Stimulated activated effector memory CD8-positive, alpha-beta T cell treated with anti-CD3 and anti-CD28 coated beads, Interleukin-12 subunit alpha, Interleukin-12 subunit beta, amount 100 ng/mL, for 72 hours (primary cell): ENCODE data around the gene ICE1.
"Not testable (repeated sequence)": the region's sequence is repeated elsewhere in the genome, so short reads cannot be mapped to it uniquely, and the experiment has no call there.

Source experiments
- ATAC-seq: fragments of 150-1000 bp; cut with Tn5 transposase; 2 replicates; pipeline ENCODE4 v1.10.0; 2021
- DNase-seq, 2 donors: peaks; one replicate each; pipeline ENCODE4 v3.0.0; 2021 to 2022; ENCODE audit warnings: low spot score in 2 of 2
- H3K27ac Mint-ChIP-seq: one replicate; pipeline ENCODE4 v1.8.0; 2022; ENCODE audit warnings: mild to moderate bottlenecking, mixed read lengths
- H3K36me3 Mint-ChIP-seq: one replicate; pipeline ENCODE4 v1.8.0; 2022; ENCODE audit warnings: mild to moderate bottlenecking, mixed read lengths
- H3K4me1 Mint-ChIP-seq: one replicate; pipeline ENCODE4 v1.8.0; 2022; ENCODE audit warnings: mixed read lengths
- H3K4me3 Mint-ChIP-seq: one replicate; pipeline ENCODE4 v1.8.0; 2022; ENCODE audit warnings: mild to moderate bottlenecking, mixed read lengths
- H3K9me3 Mint-ChIP-seq: one replicate; pipeline ENCODE4 v1.8.0; 2022; ENCODE audit warnings: mixed read lengths

The ICE1 gene

GRCh38 chr5:5387777-5388176 lies 34.7 kb upstream of the ICE1 start:
- DNase-seq = no peak
- Mint-ChIP-seq H3K4me3 (no peak overlapping the region), H3K27ac (no peak overlapping the region), H3K36me3 (no peaks in the 10 kb centered on the region), H3K9me3 (no peaks in the 10 kb centered on the region), H3K4me1 (no peaks in the 10 kb centered on the region)
- no peak for ATAC-seq

- H3K36me3 Mint-ChIP-seq, H3K27ac Mint-ChIP-seq, ATAC-seq, H3K4me3 Mint-ChIP-seq, H3K9me3 Mint-ChIP-seq, DNase-seq, H3K4me1 Mint-ChIP-seq: not testable (repeated sequence)
These were observed 32.2 kb upstream of the ICE1 start for GRCh38 chr5:5390121-5390869.

GRCh38 chr5:5392504-5392903 lies 30.0 kb upstream of the ICE1 start:
- not testable (repeated sequence) for H3K27ac Mint-ChIP-seq, H3K4me1 Mint-ChIP-seq, DNase-seq

GRCh38 chr5:5394384-5394986 lies 28.0 kb upstream of the ICE1 start:
- H3K9me3 Mint-ChIP-seq, H3K36me3 Mint-ChIP-seq, ATAC-seq, H3K4me1 Mint-ChIP-seq, DNase-seq, H3K27ac Mint-ChIP-seq, H3K4me3 Mint-ChIP-seq: not testable (repeated sequence)

More at GRCh38 chr5:5392504-5392903, 30.0 kb upstream of the ICE1 start:
- not testable (repeated sequence) for H3K9me3 Mint-ChIP-seq, H3K4me3 Mint-ChIP-seq, ATAC-seq, H3K36me3 Mint-ChIP-seq

GRCh38 chr5:5395093-5395492 lies 27.4 kb upstream of the ICE1 start:
- H3K4me3 Mint-ChIP-seq = not testable (repeated sequence)

GRCh38 chr5:5398071-5398470 lies 24.4 kb upstream of the ICE1 start:
- peaks cover 3% of the 10 kb centered on the region for H3K9me3 Mint-ChIP-seq
- ATAC-seq (no peak), DNase-seq (no peak)
- H3K4me3 Mint-ChIP-seq = no peak overlapping the region
- no peaks in the 10 kb centered on the region for H3K36me3 Mint-ChIP-seq
- no peak overlapping the region for H3K27ac Mint-ChIP-seq
- no peaks in the 10 kb centered on the region for H3K4me1 Mint-ChIP-seq

More at GRCh38 chr5:5395093-5395492, 27.4 kb upstream of the ICE1 start:
- H3K27ac Mint-ChIP-seq, ATAC-seq, H3K9me3 Mint-ChIP-seq, H3K36me3 Mint-ChIP-seq, DNase-seq, H3K4me1 Mint-ChIP-seq: not testable (repeated sequence)

GRCh38 chr5:5401095-5401494 lies 21.4 kb upstream of the ICE1 start:
- no peaks in the 10 kb centered on the region for H3K36me3 Mint-ChIP-seq
- H3K4me1 Mint-ChIP-seq = no peaks in the 10 kb centered on the region
- no peak overlapping the region for H3K4me3 Mint-ChIP-seq
- no peak for ATAC-seq
- DNase-seq = no peak
- H3K27ac Mint-ChIP-seq = no peak overlapping the region
- peaks cover 3% of the 10 kb centered on the region for H3K9me3 Mint-ChIP-seq

- H3K4me3 Mint-ChIP-seq = no peak overlapping the region
- no peak for ATAC-seq
- no peaks in the 10 kb centered on the region for H3K4me1 Mint-ChIP-seq
- no peak overlapping the region for H3K27ac Mint-ChIP-seq
- H3K9me3 Mint-ChIP-seq = peaks cover 3% of the 10 kb centered on the region
- no peak for DNase-seq
- no peaks in the 10 kb centered on the region for H3K36me3 Mint-ChIP-seq
These were observed 18.7 kb upstream of the ICE1 start for GRCh38 chr5:5403741-5404140.

- Mint-ChIP-seq H3K27ac (no peak overlapping the region), H3K9me3 (peaks cover 2% of the 10 kb centered on the region), H3K36me3 (no peaks in the 10 kb centered on the region), H3K4me3 (no peak overlapping the region), H3K4me1 (no peaks in the 10 kb centered on the region)
- ATAC-seq (no peak), DNase-seq (no peak)
These were observed 18.1 kb upstream of the ICE1 start for GRCh38 chr5:5404381-5404780.

GRCh38 chr5:5405441-5405840 lies 17.0 kb upstream of the ICE1 start:
- Mint-ChIP-seq H3K4me3 (no peak overlapping the region), H3K9me3 (no peaks in the 10 kb centered on the region), H3K27ac (no peak overlapping the region), H3K36me3 (no peaks in the 10 kb centered on the region), H3K4me1 (no peaks in the 10 kb centered on the region)
- ATAC-seq = no peak
- no peak for DNase-seq

GRCh38 chr5:5407924-5408323 lies 14.6 kb upstream of the ICE1 start:
- no peaks in the 10 kb centered on the region for H3K4me1 Mint-ChIP-seq
- ATAC-seq = no peak
- H3K36me3 Mint-ChIP-seq = no peaks in the 10 kb centered on the region
- no peak overlapping the region for H3K27ac Mint-ChIP-seq
- no peak overlapping the region for H3K4me3 Mint-ChIP-seq
- no peaks in the 10 kb centered on the region for H3K9me3 Mint-ChIP-seq
- DNase-seq = no peak

GRCh38 chr5:5409151-5409810 lies 13.2 kb upstream of the ICE1 start:
- no peak for ATAC-seq
- Mint-ChIP-seq H3K4me1 (no peaks in the 10 kb centered on the region), H3K27ac (no peak overlapping the region), H3K4me3 (no peak overlapping the region), H3K36me3 (no peaks in the 10 kb centered on the region), H3K9me3 (no peaks in the 10 kb centered on the region)
- no peak for DNase-seq

GRCh38 chr5:5413856-5414255 lies 8.6 kb upstream of the ICE1 start:
- not testable (repeated sequence) for H3K4me3 Mint-ChIP-seq, H3K4me1 Mint-ChIP-seq, H3K36me3 Mint-ChIP-seq, DNase-seq, H3K27ac Mint-ChIP-seq, ATAC-seq, H3K9me3 Mint-ChIP-seq

GRCh38 chr5:5414999-5415398 lies 7.5 kb upstream of the ICE1 start:
- Mint-ChIP-seq H3K9me3 (no peaks in the 10 kb centered on the region), H3K27ac (no peak overlapping the region), H3K4me3 (no peak overlapping the region), H3K36me3 (peaks cover 6% of the 10 kb centered on the region), H3K4me1 (peaks cover 5% of the 10 kb centered on the region)
- DNase-seq (no peak), ATAC-seq (no peak)

- H3K27ac Mint-ChIP-seq = no peak overlapping the region
These were observed 5.7 kb upstream of the ICE1 start for GRCh38 chr5:5416733-5417132.

GRCh38 chr5:5418006-5418405 lies 4.5 kb upstream of the ICE1 start:
- no peaks in the 10 kb centered on the region for H3K9me3 Mint-ChIP-seq
- H3K4me3 Mint-ChIP-seq = no peak overlapping the region
- peaks cover 22% of the 10 kb centered on the region for H3K4me1 Mint-ChIP-seq
- H3K36me3 Mint-ChIP-seq = peaks cover 14% of the 10 kb centered on the region
- no peak for DNase-seq
- no peak overlapping the region for H3K27ac Mint-ChIP-seq
- ATAC-seq = no peak

More at GRCh38 chr5:5416733-5417132, 5.7 kb upstream of the ICE1 start:
- H3K4me3 Mint-ChIP-seq = no peak overlapping the region
- peaks cover 18% of the 10 kb centered on the region for H3K4me1 Mint-ChIP-seq
- DNase-seq = no peak
- no peak for ATAC-seq
- H3K9me3 Mint-ChIP-seq = no peaks in the 10 kb centered on the region
- peaks cover 6% of the 10 kb centered on the region for H3K36me3 Mint-ChIP-seq
